K562 (cell line): ENCODE measurements around the gene CERS5. TPM values are rescaled to one million over a fixed set of nuclear protein-coding genes. Genes with fewer than 3 reads are reported as not detected.

ENCODE experiments used
- CREB3L1 ChIP-seq: fragments of 450-650 bp; IDR thresholded peaks from 2 replicates; pipeline ENCODE4 v1.6.1; 2014; ENCODE audit warnings: low read depth, mild to moderate bottlenecking, moderate library complexity, borderline replicate concordance
- CTCFL ChIP-seq: IDR thresholded peaks from 2 replicates; pipeline ENCODE4 v1.6.1; 2011; ENCODE audit warnings: borderline replicate concordance, low read depth, mild to moderate bottlenecking, moderate library complexity, low read length; ENCODE audit not compliant: insufficient read depth, poor library complexity, severe bottlenecking
- DEAF1 ChIP-seq: fragments of 450-650 bp; formaldehyde crosslinking; IDR thresholded peaks from 2 replicates; pipeline ENCODE4 v1.4.0; 2020; ENCODE audit warnings: mild to moderate bottlenecking, moderate library complexity
- ELF1 ChIP-seq: fragments of 200-800 bp; sonication (Bioruptor generic); IDR thresholded peaks from 2 replicates; pipeline ENCODE4 v1.6.1; 2016; ENCODE audit warnings: missing genetic modification characterization, missing compliant biosample characterization
- FOXK1 ChIP-seq: sonication (generic); formaldehyde crosslinking; IDR thresholded peaks from 2 replicates; pipeline ENCODE4 v1.8.0; 2022; ENCODE audit warnings: missing genetic modification reagents, mild to moderate bottlenecking, borderline replicate concordance
- KDM1A ChIP-seq, 2 experiments: fragments of 450-650 bp; IDR thresholded peaks; 2 replicates each; pipeline ENCODE4 v1.6.1; 2016; ENCODE audit warnings: mild to moderate bottlenecking in 2 of 2
- MBD2 ChIP-seq: sonication (generic); IDR thresholded peaks from 2 replicates; pipeline ENCODE4 v1.6.1; 2016; ENCODE audit warnings: low read depth, borderline replicate concordance
- MEF2A ChIP-seq: IDR thresholded peaks from 2 replicates; pipeline ENCODE4 v1.6.1; 2011; ENCODE audit warnings: low read depth, mild to moderate bottlenecking, low read length, moderate library complexity; ENCODE audit not compliant: control insufficient read depth
- MTA1 ChIP-seq: fragments of 450-650 bp; IDR thresholded peaks from 2 replicates; pipeline ENCODE4 v1.6.1; 2017; ENCODE audit warnings: borderline replicate concordance
- MTA3 ChIP-seq: fragments of 450-650 bp; formaldehyde crosslinking; IDR thresholded peaks from 2 replicates; pipeline ENCODE4 v1.6.1; 2017; ENCODE audit warnings: mild to moderate bottlenecking, borderline replicate concordance
- MYC ChIP-seq, 2 experiments: fragments of 250-450 bp in 1 of 2; sonication (Bioruptor Pico) in 1 of 2; IDR thresholded peaks; 2 replicates each; pipeline versions ENCODE4 v1.5.1 to v1.6.1; 2012 to 2021; ENCODE audit warnings: low read depth in 2 of 2, borderline replicate concordance in 1 of 2, improper control_type of control experiment in 1 of 2, low read length in 1 of 2, mild to moderate bottlenecking in 1 of 2, moderate library complexity in 1 of 2
- POLR2G ChIP-seq: fragments of 200-400 bp; formaldehyde crosslinking; IDR thresholded peaks from 2 replicates; pipeline ENCODE4 v1.6.1; 2017; ENCODE audit warnings: low read depth, mild to moderate bottlenecking, antibody characterized with exemption, low read length, moderate library complexity
- POU5F1 ChIP-seq: fragments of 150-350 bp; IDR thresholded peaks from 2 replicates; pipeline ENCODE4 v1.6.1; 2014; ENCODE audit warnings: borderline replicate concordance, low read length, low read depth, mild to moderate bottlenecking; ENCODE audit not compliant: partially characterized antibody
- SLC30A9 ChIP-seq: fragments of 250-450 bp; sonication (Bioruptor Pico); IDR thresholded peaks from 2 replicates; pipeline ENCODE4 v1.8.0; 2022; ENCODE audit warnings: mild to moderate bottlenecking, moderate library complexity
- STAG1 ChIP-seq: sonication (generic); formaldehyde crosslinking; IDR thresholded peaks from 2 replicates; pipeline ENCODE4 v1.5.0; 2020; ENCODE audit warnings: missing genetic modification reagents, borderline replicate concordance
- TAF1 ChIP-seq: IDR thresholded peaks from 2 replicates; pipeline ENCODE4 v1.6.1; 2011; ENCODE audit warnings: mild to moderate bottlenecking, low read length, moderate library complexity; ENCODE audit not compliant: insufficient read depth, control insufficient read depth, severe bottlenecking; ENCODE audit errors: extremely low read depth
- ZC3H4 ChIP-seq: sonication (generic); formaldehyde crosslinking; IDR thresholded peaks from 2 replicates; pipeline ENCODE4 v1.9.0; 2021; ENCODE audit warnings: missing genetic modification reagents, borderline replicate concordance
- ZNF354B ChIP-seq: fragments of 250-450 bp; sonication (Bioruptor Pico); IDR thresholded peaks from 2 replicates; pipeline ENCODE4 v1.4.0; 2020
- ZNF511 ChIP-seq: sonication (generic); formaldehyde crosslinking; IDR thresholded peaks from 2 replicates; pipeline ENCODE4 v1.8.0; 2022; ENCODE audit warnings: mild to moderate bottlenecking, missing genetic modification reagents
- ZNF551 ChIP-seq: fragments of 250-450 bp; sonication (Bioruptor Pico); IDR thresholded peaks from 2 replicates; pipeline ENCODE4 v1.5.0; 2021; ENCODE audit warnings: mild to moderate bottlenecking, moderate library complexity
- ZNF830 ChIP-seq: fragments of 250-450 bp; sonication (Bioruptor Pico); IDR thresholded peaks from 2 replicates; pipeline ENCODE4 v1.5.0; 2021; ENCODE audit warnings: mild to moderate bottlenecking
- polyA plus RNA-seq, 8 experiments: library from polyadenylated mRNA; depleted of rRNA in 4 of 8; stranded (reverse) in 5 of 8; unstranded in 3 of 8; fragments of >200 nt; fragmentation: Nextera tagmentation in 2 of 8; fragmentation: Illumina TruSeq in 1 of 8; extraction: Ambion mirVana in 2 of 8; extraction: Trizol in 1 of 8; gene quantifications; 2 replicates each; pipeline versions ENCODE4 v1.2.1 to v1.2.3, GENCODE V29; 2011 to 2014; ENCODE audit warnings: inconsistent platforms in 1 of 8, missing spikeins in 1 of 8
- total RNA-seq, 7 experiments: library from RNA; depleted of rRNA in 6 of 7; stranded (reverse); fragments of >200 nt in 6 of 7; fragmentation: Illumina TruSeq in 2 of 7; extraction: Trizol in 2 of 7; gene quantifications; 2 replicates each; pipeline versions ENCODE4 v1.2.1 to v1.2.3, GENCODE V29; 2011 to 2021; ENCODE audit warnings: low replicate concordance in 1 of 7

CERS5 gene
- total and polyA plus RNA-seq, 9 of the 15 experiments (the other 6 are each of a cell fraction or from before 2014, with no cell fraction given) = 6.1 to 47.5 (median 17.8) TPM

DNA sequence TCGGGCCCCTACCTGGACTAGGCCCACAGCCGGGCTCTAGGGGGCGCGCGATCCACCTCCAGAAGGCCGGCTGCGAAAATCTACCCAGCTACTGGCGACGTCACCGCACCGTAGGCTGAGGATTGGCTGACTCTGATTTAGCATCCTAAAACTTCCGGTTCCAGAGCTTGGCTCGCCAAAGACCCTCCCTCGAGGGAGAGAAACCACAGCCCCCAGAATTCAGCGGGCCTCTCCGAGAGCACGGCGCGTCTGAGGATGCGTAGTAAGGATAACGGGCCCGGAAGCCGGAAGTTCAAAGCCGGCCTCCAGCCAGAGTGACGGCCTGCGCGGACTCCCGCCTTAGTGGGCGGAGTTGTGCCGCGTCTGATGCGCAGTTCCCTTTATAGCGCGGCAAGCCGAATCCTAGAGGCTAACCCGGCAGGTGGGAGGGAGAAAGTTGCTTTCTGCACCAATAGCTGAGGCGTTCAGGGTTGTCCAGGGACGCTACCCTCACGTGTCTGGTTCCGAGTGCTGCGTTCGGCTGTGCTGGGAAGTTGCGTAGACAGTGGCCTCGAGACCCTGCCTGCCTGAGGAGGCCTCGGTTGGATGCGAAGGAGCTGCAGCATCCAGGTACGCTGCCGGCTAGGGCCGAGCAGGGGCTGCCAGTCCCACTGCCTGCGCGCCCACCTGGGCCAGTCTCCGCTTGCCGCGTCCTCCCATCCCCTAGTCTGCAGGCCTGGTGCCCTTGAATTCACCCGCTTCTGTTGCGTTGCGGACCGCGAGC, 55.3 kb downstream of the CERS5 start, which contains the start of gene COX14 (continued):
- no peak for TF ChIP-seq DEAF1 (CRISPR knock-in tag)
- no peak for TF ChIP-seq ZNF551 (CRISPR knock-in tag)
- TF ChIP-seq ZC3H4 (CRISPR knock-in tag) = no peak
- peak; percentile 37 for TF ChIP-seq POU5F1
- TF ChIP-seq ELF1 = peak; percentile 97
- TF ChIP-seq KDM1A (IDR thresholded peaks at IDR 0.05) = no peak
- TF ChIP-seq STAG1 (CRISPR knock-in tag) = no peak
- TF ChIP-seq MTA1 = no peak
- TF ChIP-seq TAF1 = peak; percentile 62
- peak; percentile 97; the same call in 1 of the 2 replicates for TF ChIP-seq ZNF511 (CRISPR knock-in tag)
- TF ChIP-seq MEF2A = peak; percentile 67; the same call in 1 of the 2 replicates
- peak; percentile 77; the same call in 1 of the 2 replicates for TF ChIP-seq ZNF830
- TF ChIP-seq CTCFL = peak; percentile 91
- peak; percentile 82; the same call in 1 of the 2 replicates for TF ChIP-seq MBD2
- no peak for TF ChIP-seq ZNF354B
- peak; percentile 47; the same call in 1 of the 2 replicates for TF ChIP-seq MYC (IDR thresholded peaks at IDR 0.05; ENCODE audit: low read depth, low read length)
- peak; percentile 80; the same call in 1 of the 2 replicates for TF ChIP-seq MYC (CRISPR knock-in tag; IDR thresholded peaks at IDR 0.05; ENCODE audit: borderline replicate concordance, low read depth)
- no peak for TF ChIP-seq SLC30A9 (CRISPR knock-in tag)
- TF ChIP-seq FOXK1 (CRISPR knock-in tag) = no peak
- peak; percentile 91 for TF ChIP-seq POLR2G
- TF ChIP-seq MTA3 = peak; percentile 80; the same call in 1 of the 2 replicates
- TF ChIP-seq CREB3L1 = peak; percentile 83
